IMR-90 (cell line): ENCODE results near the gene COL7A1. TPM values are rescaled to one million over a fixed set of nuclear protein-coding genes. Genes with fewer than 3 reads are reported as not detected.

Experiments
- ATAC-seq: fragments of 200-7000 bp; cut with Tn5 transposase; 2 replicates; pipeline ENCODE4 v1.9.1; 2020; ENCODE audit warnings: low read depth, mild to moderate bottlenecking, moderate library complexity
- BruUV-seq: library from RNA; stranded (reverse); fragments of 400-500 nt; replicated peaks from 2 replicates; lab custom pipeline; 2021; lab: Mats Ljungman, UMichigan
- CTCF ChIA-PET: fragments of 300-600 bp; formaldehyde crosslinking; extraction: SDS; loops from one replicate; lab custom pipeline; 2021; ENCODE audit warnings: antibody characterized with exemption; lab: Yijun Ruan, JAX
- POLR2A ChIA-PET: fragments of 300-600 bp; sonication (Branson Sonifier 250); formaldehyde crosslinking; loops from one replicate; lab custom pipeline; 2022; ENCODE audit warnings: antibody characterized with exemption; ENCODE audit not compliant: unreplicated experiment; lab: Charles Lee
- DNase-seq: peaks from one replicate; pipeline ENCODE4 v3.0.0; 2013
- H2AFZ ChIP-seq: replicated peaks from 2 replicates; pipeline ENCODE3; 2013; ENCODE audit warnings: low read length, mild to moderate bottlenecking; ENCODE audit not compliant: poor library complexity
- H2AK5ac ChIP-seq: 2 replicates; pipeline ENCODE4 v1.6.1; 2013; ENCODE audit warnings: low read depth, low read length, inconsistent platforms
- H2AK9ac ChIP-seq: replicated peaks from 2 replicates; pipeline ENCODE3; 2013; ENCODE audit warnings: mild to moderate bottlenecking, low read depth, low read length, moderate library complexity; ENCODE audit not compliant: poor library complexity
- H2BK120ac ChIP-seq: 2 replicates; pipeline ENCODE4 v1.6.1; 2013; ENCODE audit warnings: low read depth, low read length, inconsistent platforms
- H2BK15ac ChIP-seq: 3 replicates; pipeline ENCODE4 v1.6.1; 2013; ENCODE audit warnings: low read depth, low read length, inconsistent platforms
- H2BK20ac ChIP-seq: 2 replicates; pipeline ENCODE4 v1.6.1; 2013; ENCODE audit warnings: low read depth, mild to moderate bottlenecking, inconsistent platforms, low read length, moderate library complexity
- H2BK5ac ChIP-seq: 2 replicates; pipeline ENCODE4 v1.6.1; 2013; ENCODE audit warnings: mild to moderate bottlenecking, low read depth, low read length, inconsistent platforms; ENCODE audit not compliant: poor library complexity, severe bottlenecking
- H3K14ac ChIP-seq: replicated peaks from 2 replicates; pipeline ENCODE4 v1.6.1; 2013; ENCODE audit warnings: low read depth, low read length, inconsistent platforms
- H3K18ac ChIP-seq: 2 replicates; pipeline ENCODE4 v1.6.1; 2013; ENCODE audit warnings: low read depth, low read length, control low read depth
- H3K23ac ChIP-seq: 2 replicates; pipeline ENCODE4 v1.6.1; 2013; ENCODE audit warnings: low read depth, low read length, inconsistent platforms
- H3K27ac ChIP-seq: 2 replicates; pipeline ENCODE4 v1.5.1; 2013; ENCODE audit warnings: mild to moderate bottlenecking, control low read depth, low read length; ENCODE audit not compliant: insufficient read depth
- H3K27me3 ChIP-seq: 2 replicates; pipeline ENCODE4 v1.6.1; 2013; ENCODE audit warnings: low read length; ENCODE audit not compliant: control insufficient read depth, insufficient read depth
- H3K36me3 ChIP-seq: 2 replicates; pipeline ENCODE4 v1.6.1; 2013; ENCODE audit warnings: low read length, mixed read lengths; ENCODE audit not compliant: control insufficient read depth, insufficient read depth
- H3K4ac ChIP-seq: 2 replicates; pipeline ENCODE4 v1.6.1; 2013; ENCODE audit warnings: low read depth, low read length, inconsistent platforms
- H3K4me1 ChIP-seq: 2 replicates; pipeline ENCODE4 v1.6.1; 2013; ENCODE audit warnings: low read length, mixed read lengths; ENCODE audit not compliant: control insufficient read depth, insufficient read depth
- H3K4me2 ChIP-seq: 2 replicates; pipeline ENCODE4 v1.6.1; 2013; ENCODE audit warnings: low read depth, mild to moderate bottlenecking, control low read depth, low read length, moderate library complexity
- H3K4me3 ChIP-seq: 2 replicates; pipeline ENCODE4 v1.5.1; 2013; ENCODE audit warnings: low read depth, mild to moderate bottlenecking, control low read depth, low read length, moderate library complexity; ENCODE audit not compliant: insufficient read depth
- H3K56ac ChIP-seq: 2 replicates; pipeline ENCODE4 v1.6.1; 2013; ENCODE audit warnings: low read length, inconsistent platforms; ENCODE audit not compliant: insufficient read depth; ENCODE audit errors: extremely low read depth
- H3K79me1 ChIP-seq, 2 experiments: 2 replicates each; pipeline ENCODE4 v1.6.1; 2013; ENCODE audit warnings: low read length in 2 of 2, inconsistent platforms in 1 of 2, low read depth in 1 of 2
- H3K9ac ChIP-seq: 2 replicates; pipeline ENCODE4 v1.6.1; 2013; ENCODE audit warnings: low read depth, low read length, control low read depth
- H3K9me1 ChIP-seq: 2 replicates; pipeline ENCODE4 v1.6.1; 2013; ENCODE audit warnings: low read length, inconsistent platforms; ENCODE audit not compliant: insufficient read depth
- H3K9me3 ChIP-seq: 2 replicates; pipeline ENCODE4 v1.6.1; 2013; ENCODE audit warnings: low read length; ENCODE audit not compliant: control insufficient read depth, insufficient read depth
- H4K20me1 ChIP-seq: 2 replicates; pipeline ENCODE4 v1.6.1; 2013; ENCODE audit warnings: low read length, inconsistent platforms; ENCODE audit not compliant: insufficient read depth
- H4K5ac ChIP-seq: 2 replicates; pipeline ENCODE4 v1.6.1; 2013; ENCODE audit warnings: mild to moderate bottlenecking, low read depth, low read length, control low read depth
- H4K8ac ChIP-seq, 2 experiments: 2 replicates each; pipeline ENCODE4 v1.6.1; 2013; ENCODE audit warnings: low read depth in 2 of 2, low read length in 2 of 2, control low read depth in 1 of 2, inconsistent platforms in 1 of 2
- H4K91ac ChIP-seq: 2 replicates; pipeline ENCODE4 v1.6.1; 2013; ENCODE audit warnings: low read depth, low read length, inconsistent platforms; ENCODE audit not compliant: insufficient read depth
- CHD1 ChIP-seq: IDR thresholded peaks from 2 replicates; pipeline ENCODE4 v1.6.1; 2012; ENCODE audit warnings: low read depth, low read length, improper control_type of control experiment
- CTCF ChIP-seq: conservative IDR thresholded peaks from 2 replicates; pipeline ENCODE4 v1.5.1; 2012; ENCODE audit warnings: mild to moderate bottlenecking, low read depth, low read length, improper control_type of control experiment
- MAZ ChIP-seq: IDR thresholded peaks from 2 replicates; pipeline ENCODE4 v1.6.1; 2012; ENCODE audit warnings: low read depth, mild to moderate bottlenecking, low read length, improper control_type of control experiment, moderate library complexity, borderline replicate concordance
- WGBS, 2 experiments: methylation state at CpG; one replicate each; pipeline versions ENCODE4 v1.1.5 to v1.1.7; 2013; ENCODE audit warnings: missing lambda C conversion rate in 2 of 2; ENCODE audit not compliant: insufficient read length in 1 of 2; ENCODE audit errors: extremely low coverage in 2 of 2; 5-methylcytosine and 5-hydroxymethylcytosine counted together
- dilution Hi-C: fragments of 300-500 bp; cut with HindIII; formaldehyde crosslinking; loops from one replicate; pipeline ENCODE4 v1.14.3; 2018; ENCODE audit warnings: low sequenced_read_pairs; ENCODE audit not compliant: unreplicated experiment
- in situ Hi-C: fragments of 300-500 bp; cut with MboI; formaldehyde crosslinking; loops from 3 replicates; pipeline ENCODE4 v1.14.3; 2019; ENCODE audit warnings: low sequenced_read_pairs, inconsistent platforms, mixed read lengths
- intact Hi-C: fragments of 100-400 bp; cut with micrococcal nuclease; formaldehyde crosslinking; loops from 2 replicates; pipeline ENCODE4 v1.10.0; 2022
- polyA plus RNA-seq, 3 experiments: library from polyadenylated mRNA; depleted of rRNA; stranded (reverse); fragments of >200 nt; gene quantifications; 2 replicates each; pipeline ENCODE4 v1.2.3, GENCODE V29; 2012; ENCODE audit warnings: low replicate concordance in 1 of 3
- total RNA-seq: library from RNA; depleted of rRNA; stranded (reverse); fragments of >200 nt; gene quantifications from 2 replicates; pipeline ENCODE4 v1.2.3, GENCODE V29; 2012
- TF ChIP-seq, protein P1 (sequence below): fragments of 150-350 bp; IDR thresholded peaks from 2 replicates; pipeline ENCODE4 v1.6.1; 2017; ENCODE audit warnings: mild to moderate bottlenecking, antibody characterized with exemption, low read length, low read depth

The COL7A1 gene
- total and polyA plus RNA-seq, 2 of the 4 experiments (the other 2 are of a cell fraction), result 4.1 to 20.3 TPM

- H4K20me1 ChIP-seq, result no peaks in the 10 kb centered on the region
- in situ Hi-C loops, result no loop called here
- H3K9me1 ChIP-seq, result peaks cover 5% of the 10 kb centered on the region; the same call in 1 of the 2 replicates
- dilution Hi-C loops, result no loop called here
- H2AFZ ChIP-seq, result no peak overlapping the region
- H2BK120ac ChIP-seq, result no peak overlapping the region
- H3K36me3 ChIP-seq, result peaks cover 34% of the 10 kb centered on the region
- no peak overlapping the region for H3K56ac ChIP-seq
- no TSS peak for BruUV-seq
- peaks cover 0 to 4% of the 10 kb centered on the region in 2 experiments; a peak in 2 of 4 replicates for H3K79me1 ChIP-seq
- ChIA-PET POLR2A (no interaction called here), CTCF (interaction anchor here (1.3 to 2.9 kb wide), 3 partner anchors 16 to 69 kb away, joined by 3 to 9 read pairs (median 3); no protein-coding TSS in a partner anchor)
- no CpG with 5 or more reads among the region's 2 CpGs for WGBS, 2 experiments
- no peak overlapping the region for H3K9ac ChIP-seq
- H3K4me3 ChIP-seq, result no peak overlapping the region
- H3K18ac ChIP-seq, result no peak overlapping the region
- H2AK9ac ChIP-seq, result no peak overlapping the region
- H3K4ac ChIP-seq, result no peak overlapping the region
- H2AK5ac ChIP-seq, result no peak overlapping the region
- TF ChIP-seq CTCF (no peak), CHD1 (no peak), MAZ (no peak)
- TF ChIP-seq, protein P1, sequence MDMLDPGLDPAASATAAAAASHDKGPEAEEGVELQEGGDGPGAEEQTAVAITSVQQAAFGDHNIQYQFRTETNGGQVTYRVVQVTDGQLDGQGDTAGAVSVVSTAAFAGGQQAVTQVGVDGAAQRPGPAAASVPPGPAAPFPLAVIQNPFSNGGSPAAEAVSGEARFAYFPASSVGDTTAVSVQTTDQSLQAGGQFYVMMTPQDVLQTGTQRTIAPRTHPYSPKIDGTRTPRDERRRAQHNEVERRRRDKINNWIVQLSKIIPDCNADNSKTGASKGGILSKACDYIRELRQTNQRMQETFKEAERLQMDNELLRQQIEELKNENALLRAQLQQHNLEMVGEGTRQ, result no peak
- H3K23ac ChIP-seq, result no peak overlapping the region
- H3K4me1 ChIP-seq, result no peaks in the 10 kb centered on the region
- no peak overlapping the region for H3K14ac ChIP-seq
- H4K5ac ChIP-seq, result no peak overlapping the region
- DNase-seq, result no peak
- intact Hi-C loops, result no loop called here
- no peak overlapping the region for H2BK20ac ChIP-seq
- H4K91ac ChIP-seq, result no peak overlapping the region
- no peak overlapping the region for H3K4me2 ChIP-seq
- H3K27ac ChIP-seq, result no peak overlapping the region
- H2BK5ac ChIP-seq, result no peak overlapping the region
- no peaks in the 10 kb centered on the region for H3K27me3 ChIP-seq
- ATAC-seq, result no peak
- no peak overlapping the region for H4K8ac ChIP-seq
- no peak overlapping the region for H2BK15ac ChIP-seq
- no peaks in the 10 kb centered on the region for H3K9me3 ChIP-seq
These were observed 62.2 kb downstream of the COL7A1 start for GRCh38 chr3:48532977-48533337.
